B cell (primary cell): ENCODE measurements around the gene CFAP70. TPM values are rescaled to one million over a fixed set of nuclear protein-coding genes. Genes with fewer than 3 reads are reported as not detected.

Source experiments
- ATAC-seq: fragments of 200-7000 bp; cut with Tn5 transposase; one replicate; pipeline ENCODE4 v1.10.0; 2021; ENCODE audit warnings: low read depth, mild to moderate bottlenecking, moderate number of reproducible peaks, moderate library complexity
- CTCF ChIA-PET: fragments of 350-600 bp; sonication (Branson Sonifier 250); formaldehyde crosslinking; loops from one replicate; lab custom pipeline; 2021; ENCODE audit warnings: antibody characterized with exemption, inconsistent platforms; lab: Charles Lee
- POLR2A ChIA-PET: fragments of 350-600 bp; sonication (Branson Sonifier 250); formaldehyde crosslinking; loops from one replicate; lab custom pipeline; 2021; ENCODE audit warnings: antibody characterized with exemption; lab: Charles Lee
- DNase-seq: peaks from one replicate; pipeline ENCODE4 v3.0.0; 2013
- H2AFZ ChIP-seq: 2 replicates; pipeline ENCODE4 v1.6.1; 2012; ENCODE audit warnings: mild to moderate bottlenecking, low read depth, low read length; ENCODE audit not compliant: insufficient read depth, poor library complexity, severe bottlenecking
- H3K27ac ChIP-seq, 2 donors: 1 replicate in 1 of 2; 2 replicates in 1 of 2; pipeline ENCODE4 v1.5.1; 2012 to 2013; ENCODE audit warnings: low read length in 2 of 2, mild to moderate bottlenecking in 2 of 2, moderate library complexity in 1 of 2
- H3K27me3 ChIP-seq, 4 experiments: fragments of 200-600 bp in 1 of 4; sonication (generic) in 1 of 4; replicated peaks in 1 of 4; 1 replicate in 2 of 4; 2 replicates in 2 of 4; pipeline versions ENCODE4 v1.6.1 to v1.7.0; 2013 to 2016; ENCODE audit warnings: low read length in 3 of 4, mild to moderate bottlenecking in 2 of 4, mixed read lengths in 1 of 4, moderate library complexity in 1 of 4; ENCODE audit not compliant: insufficient read depth in 4 of 4, control insufficient read depth in 3 of 4; ENCODE audit errors: control extremely low read depth in 1 of 4
- H3K36me3 ChIP-seq, 2 experiments: replicated peaks in 1 of 2; 1 replicate in 1 of 2; 2 replicates in 1 of 2; pipeline versions ENCODE4 v1.6.1 to v1.7.1; 2013; ENCODE audit warnings: low read length in 1 of 2; ENCODE audit not compliant: insufficient read depth in 2 of 2, control insufficient read depth in 1 of 2; ENCODE audit errors: control extremely low read depth in 1 of 2, extremely low read depth in 1 of 2
- H3K4me1 ChIP-seq, 2 donors: fragments of 200-600 bp in 1 of 2; sonication (generic) in 1 of 2; 1 replicate in 1 of 2; 2 replicates in 1 of 2; pipeline versions ENCODE4 v1.5.1 to v1.6.1; 2013 to 2017; ENCODE audit warnings: low read length in 2 of 2; ENCODE audit not compliant: control insufficient read depth in 2 of 2, insufficient read depth in 2 of 2
- H3K4me2 ChIP-seq: replicated peaks from 2 replicates; pipeline ENCODE3; 2012; ENCODE audit warnings: mild to moderate bottlenecking, low read depth, low read length; ENCODE audit not compliant: poor library complexity, severe bottlenecking
- H3K4me3 ChIP-seq, 5 experiments: fragments of 200-600 bp in 1 of 5; sonication (generic) in 1 of 5; 1 replicate in 3 of 5; 2 replicates in 2 of 5; pipeline versions ENCODE4 v1.5.1 to v1.7.0; 2011 to 2016; ENCODE audit warnings: low read length in 4 of 5, mild to moderate bottlenecking in 4 of 5, low read depth in 2 of 5, control low read depth in 1 of 5, moderate library complexity in 1 of 5; ENCODE audit not compliant: insufficient read depth in 1 of 5; ENCODE audit errors: control extremely low read depth in 1 of 5, extremely low read depth in 1 of 5
- H3K79me2 ChIP-seq: fragments of 200-600 bp; sonication (generic); one replicate; pipeline ENCODE4 v1.6.0; 2016; ENCODE audit warnings: low read length; ENCODE audit not compliant: control insufficient read depth, insufficient read depth
- H3K9ac ChIP-seq: fragments of 200-600 bp; sonication (generic); 2 replicates; pipeline ENCODE4 v1.6.1; 2017; ENCODE audit warnings: mild to moderate bottlenecking, low read length, moderate library complexity
- H3K9me3 ChIP-seq, 3 donors: one replicate each; pipeline versions ENCODE4 v1.6.1 to v1.7.1; 2013; ENCODE audit warnings: low read length in 2 of 3; ENCODE audit not compliant: control insufficient read depth in 2 of 3, insufficient read depth in 1 of 3; ENCODE audit errors: control extremely low read depth in 1 of 3
- H4K20me1 ChIP-seq: 2 replicates; pipeline ENCODE4 v1.6.0; 2012; ENCODE audit warnings: mild to moderate bottlenecking, low read length; ENCODE audit not compliant: insufficient read depth, control insufficient read depth, poor library complexity, severe bottlenecking
- H3K27ac Mint-ChIP-seq: one replicate; pipeline ENCODE4 v1.8.0; 2021; ENCODE audit warnings: mixed read lengths
- H3K27me3 Mint-ChIP-seq: one replicate; pipeline ENCODE4 v1.8.0; 2021; ENCODE audit warnings: mixed read lengths
- H3K4me1 Mint-ChIP-seq: one replicate; pipeline ENCODE4 v1.8.0; 2021; ENCODE audit warnings: mixed read lengths
- H3K4me3 Mint-ChIP-seq: one replicate; pipeline ENCODE4 v1.8.0; 2021; ENCODE audit warnings: mixed read lengths
- H3K9me3 Mint-ChIP-seq: one replicate; pipeline ENCODE4 v1.8.0; 2022; ENCODE audit warnings: mixed read lengths; ENCODE audit not compliant: insufficient read depth
- CTCF ChIP-seq: fragments of 200-600 bp; IDR thresholded peaks from one replicate; pipeline ENCODE4 v1.8.0; 2022; ENCODE audit warnings: antibody characterized with exemption, mild to moderate bottlenecking
- EZH2 ChIP-seq: IDR thresholded peaks from 2 replicates; pipeline ENCODE4 v1.6.1; 2012; ENCODE audit warnings: borderline replicate concordance, low read depth, mild to moderate bottlenecking, moderate library complexity, low read length; ENCODE audit not compliant: insufficient read depth, poor library complexity, severe bottlenecking
- WGBS: methylation state at CpG from one replicate; pipeline ENCODE4 v1.1.5; 2013; ENCODE audit warnings: missing lambda C conversion rate; ENCODE audit not compliant: insufficient coverage; 5-methylcytosine and 5-hydroxymethylcytosine counted together
- intact Hi-C: fragments of 100-400 bp; cut with micrococcal nuclease; formaldehyde crosslinking; loops from one replicate; pipeline ENCODE4 v1.10.0; 2022
- polyA plus RNA-seq: library from polyadenylated mRNA; depleted of rRNA; stranded (reverse); fragments of >200 nt; gene quantifications from 2 replicates; pipeline ENCODE4 v1.2.3, GENCODE V29; 2012
- total RNA-seq, 2 donors: library from RNA; stranded (reverse); fragments of 120-200 nt in 1 of 2; gene quantifications; 1 replicate in 1 of 2; 2 replicates in 1 of 2; pipeline versions ENCODE4 v1.2.3 to v1.2.4, GENCODE V29; 2013 to 2022

CFAP70 gene
- total and polyA plus RNA-seq, 2 donors (not counting 1 experiment from before 2014, with no cell fraction given): 1.6 to 3.6 TPM

DNA sequence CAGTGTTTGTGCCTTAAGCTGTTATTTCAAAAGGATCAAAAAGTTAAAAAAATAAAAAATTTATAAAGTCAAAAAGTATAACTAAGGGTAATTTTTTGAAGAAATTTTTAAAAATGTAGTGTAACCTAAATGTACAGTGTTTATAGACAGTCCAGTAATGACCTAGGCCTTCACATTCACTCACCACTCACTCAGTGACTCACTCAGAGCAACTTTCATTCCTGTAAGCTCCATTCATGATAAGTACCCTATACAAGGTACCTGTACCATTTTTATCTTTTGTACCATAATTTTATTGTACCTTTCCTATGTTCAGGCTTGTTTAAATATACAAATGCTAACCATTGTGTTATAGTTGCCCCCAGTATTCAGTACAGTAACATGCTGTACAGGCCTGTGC is 133.1 kb downstream of the CFAP70 start:
- no peak overlapping the region for H3K27ac ChIP-seq
- ATAC-seq: no peak
- H4K20me1 ChIP-seq: no peaks in the 10 kb centered on the region
- POLR2A ChIA-PET: no interaction called here
- no peak overlapping the region for H3K4me3 ChIP-seq
- CTCF ChIA-PET: no interaction called here
- intact Hi-C loops: no loop called here
- no peaks in the 10 kb centered on the region for H3K9me3 Mint-ChIP-seq
- no peaks in the 10 kb centered on the region for H3K27me3 ChIP-seq
- no peak overlapping the region for H3K27ac Mint-ChIP-seq
- no peaks in the 10 kb centered on the region for H3K79me2 ChIP-seq
- peaks cover 0 to under 1% of the 10 kb centered on the region in 2 experiments for H3K36me3 ChIP-seq
- H2AFZ ChIP-seq: no peak overlapping the region
- TF ChIP-seq EZH2 (no peak), CTCF (no peak)
- H3K9ac ChIP-seq: no peak overlapping the region
- H3K4me2 ChIP-seq: no peak overlapping the region
- H3K9me3 ChIP-seq: no peaks in the 10 kb centered on the region
- H3K4me3 Mint-ChIP-seq: no peak overlapping the region
- no peaks in the 10 kb centered on the region for H3K4me1 ChIP-seq
- no peaks in the 10 kb centered on the region for H3K4me1 Mint-ChIP-seq
- DNase-seq: no peak
- no peaks in the 10 kb centered on the region for H3K27me3 Mint-ChIP-seq

DNA sequence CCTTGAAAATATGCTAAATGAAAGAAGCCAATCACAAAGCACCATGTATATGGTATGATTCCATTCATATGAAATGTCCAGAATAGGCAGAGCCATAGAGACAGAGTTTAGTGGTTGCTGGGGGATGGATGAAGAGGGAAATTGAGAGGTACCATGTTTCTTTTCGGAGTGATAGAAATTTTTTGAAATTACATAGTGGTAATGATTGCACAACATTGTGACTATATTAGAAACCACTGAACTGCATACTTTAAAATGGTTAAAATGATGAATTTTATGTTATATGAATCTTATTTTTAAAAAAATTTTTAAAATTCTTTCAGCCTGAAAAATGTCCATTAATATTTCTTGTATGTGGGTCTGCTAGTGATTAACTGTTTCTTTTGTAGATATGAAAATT is 137.7 kb downstream of the CFAP70 start:
- no peaks in the 10 kb centered on the region for H4K20me1 ChIP-seq
- no peak overlapping the region for H3K4me3 ChIP-seq
- no peak overlapping the region for H3K27ac ChIP-seq
- peaks cover 2% of the 10 kb centered on the region for H3K9me3 Mint-ChIP-seq
- peaks cover 4 to 19% of the 10 kb centered on the region in 2 experiments for H3K36me3 ChIP-seq
- POLR2A ChIA-PET: no interaction called here
- no peaks in the 10 kb centered on the region for H3K4me1 ChIP-seq
- no peak overlapping the region for H3K9ac ChIP-seq
- peaks cover 0 to 3% (median 0%) of the 10 kb centered on the region in 3 donors for H3K9me3 ChIP-seq
- H3K27me3 Mint-ChIP-seq: no peaks in the 10 kb centered on the region
- TF ChIP-seq CTCF: no peak
- TF ChIP-seq EZH2: no peak
- DNase-seq (no peak), ATAC-seq (no peak)
- WGBS: no CpG with 5 or more reads among the region's 1 CpG
- H3K4me3 Mint-ChIP-seq: no peak overlapping the region
- H3K4me1 Mint-ChIP-seq: peaks cover 5% of the 10 kb centered on the region
- H3K27ac Mint-ChIP-seq: no peak overlapping the region
- H2AFZ ChIP-seq: no peak overlapping the region
- intact Hi-C loops: no loop called here
- H3K79me2 ChIP-seq: no peaks in the 10 kb centered on the region
- CTCF ChIA-PET: no interaction called here
- no peaks in the 10 kb centered on the region for H3K27me3 ChIP-seq
- no peak overlapping the region for H3K4me2 ChIP-seq
